SK-N-MC (cell line): Measurements from ENCODE around the gene TUBB6.

Experiments used
- DNase-seq: peaks from one replicate; pipeline ENCODE4 v3.0.0-alpha.2; 2011; ENCODE audit warnings: low read depth, low spot score
- H3K27ac ChIP-seq: fragments of 200-600 bp; sonication (generic); 2 replicates; pipeline ENCODE4 v1.5.1; 2016; ENCODE audit warnings: mixed run types
- H3K36me3 ChIP-seq: fragments of 200-600 bp; sonication (generic); 2 replicates; pipeline ENCODE4 v1.6.1; 2017; ENCODE audit warnings: antibody characterized with exemption, low read length, mixed read lengths; ENCODE audit not compliant: insufficient read depth
- H3K4me3 ChIP-seq: fragments of 200-600 bp; sonication (generic); 2 replicates; pipeline ENCODE4 v1.5.1; 2016
- H3K9ac ChIP-seq: fragments of 200-600 bp; sonication (generic); 2 replicates; pipeline ENCODE4 v1.8.0; 2017; ENCODE audit warnings: mixed run types, mixed read lengths; ENCODE audit not compliant: insufficient read length
- H3K9me3 ChIP-seq: fragments of 200-600 bp; sonication (generic); 2 replicates; pipeline ENCODE4 v1.6.1; 2017; ENCODE audit warnings: low read depth, mild to moderate bottlenecking, antibody characterized with exemption, low read length, moderate library complexity, mixed read lengths
- EZH2 ChIP-seq: fragments of 200-600 bp; sonication (generic); IDR thresholded peaks from one replicate; pipeline ENCODE4 v1.6.1; 2017; ENCODE audit warnings: antibody characterized with exemption
- FOXP2 ChIP-seq: optimal IDR thresholded peaks from 2 replicates; pipeline ENCODE3; 2011; ENCODE audit warnings: mild to moderate bottlenecking, moderate library complexity; ENCODE audit not compliant: insufficient read depth; ENCODE audit errors: extremely low read length, control extremely low read depth
- POLR2AphosphoS5 ChIP-seq: IDR thresholded peaks from 2 replicates; pipeline ENCODE4 v1.6.1; 2012; ENCODE audit warnings: mild to moderate bottlenecking, low read depth, low read length, borderline replicate concordance

TUBB6 gene

GRCh38 chr18:12327510-12328178 lies 19.6 kb downstream of the TUBB6 start:
- H3K36me3 ChIP-seq = peaks cover 60% of the 10 kb centered on the region
- TF ChIP-seq EZH2 (no peak), POLR2AphosphoS5 (0 out of 2 replicates have a peak, but pooled peaks have one; percentile 10), FOXP2 (no peak)
- no peaks in the 10 kb centered on the region for H3K9me3 ChIP-seq
- peak overlapping the region; percentile 64; the same call in 1 of the 2 replicates for H3K27ac ChIP-seq
- no peak overlapping the region for H3K4me3 ChIP-seq
- no peak for DNase-seq
- H3K9ac ChIP-seq = no peak overlapping the region

GRCh38 chr18:12328179-12328823 lies 20.3 kb downstream of the TUBB6 start:
- no peak for DNase-seq
- H3K36me3 ChIP-seq = peaks cover 53% of the 10 kb centered on the region
- peak overlapping the region; percentile 64; the same call in 1 of the 2 replicates for H3K27ac ChIP-seq
- TF ChIP-seq POLR2AphosphoS5 (no peak), FOXP2 (no peak), EZH2 (no peak)
- no peak overlapping the region for H3K9ac ChIP-seq
- H3K9me3 ChIP-seq = no peaks in the 10 kb centered on the region
- H3K4me3 ChIP-seq = no peak overlapping the region

GRCh38 chr18:12329125-12329698 lies 21.2 kb downstream of the TUBB6 start:
- Histone ChIP-seq H3K9me3 (no peaks in the 10 kb centered on the region), H3K4me3 (no peak overlapping the region), H3K9ac (no peak overlapping the region), H3K27ac (peak overlapping the region; percentile 64; the same call in 1 of the 2 replicates), H3K36me3 (peaks cover 55% of the 10 kb centered on the region)
- TF ChIP-seq POLR2AphosphoS5 = no peak
- no peak for TF ChIP-seq FOXP2
- TF ChIP-seq EZH2 = no peak
- DNase-seq = no peak

DNA sequence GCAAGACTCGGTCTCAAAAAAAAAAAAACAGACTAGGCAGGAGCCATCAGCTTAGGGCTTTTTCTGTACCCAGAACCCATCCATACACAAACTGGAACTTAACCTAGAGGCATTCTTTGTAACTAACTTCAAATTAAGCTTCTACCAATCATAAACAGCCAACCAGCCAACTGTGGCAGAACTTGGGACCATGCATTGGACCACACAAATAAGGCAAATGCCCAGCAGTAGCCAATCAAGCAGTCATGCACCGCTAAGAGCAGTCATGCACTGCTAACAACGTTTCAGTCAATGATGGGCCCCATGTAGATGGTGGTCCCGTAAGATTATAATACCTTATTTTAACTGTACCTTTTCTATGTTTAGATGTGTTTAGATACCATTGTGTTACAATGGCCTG lies 22.7 kb downstream of the TUBB6 start:
- no peak for TF ChIP-seq FOXP2
- no peak for TF ChIP-seq EZH2
- no peak for TF ChIP-seq POLR2AphosphoS5
- Histone ChIP-seq H3K4me3 (no peak overlapping the region), H3K9me3 (no peaks in the 10 kb centered on the region), H3K9ac (no peak overlapping the region), H3K36me3 (peaks cover 49% of the 10 kb centered on the region), H3K27ac (no peak overlapping the region)
- DNase-seq = no peak

- Histone ChIP-seq H3K9ac (no peak overlapping the region), H3K4me3 (no peak overlapping the region), H3K27ac (no peak overlapping the region), H3K9me3 (no peaks in the 10 kb centered on the region), H3K36me3 (peaks cover 44% of the 10 kb centered on the region)
- TF ChIP-seq FOXP2 (no peak), POLR2AphosphoS5 (no peak), EZH2 (no peak)
- no peak for DNase-seq
Observed at GRCh38 chr18:12333506-12334290, 25.7 kb downstream of the TUBB6 start.

DNA sequence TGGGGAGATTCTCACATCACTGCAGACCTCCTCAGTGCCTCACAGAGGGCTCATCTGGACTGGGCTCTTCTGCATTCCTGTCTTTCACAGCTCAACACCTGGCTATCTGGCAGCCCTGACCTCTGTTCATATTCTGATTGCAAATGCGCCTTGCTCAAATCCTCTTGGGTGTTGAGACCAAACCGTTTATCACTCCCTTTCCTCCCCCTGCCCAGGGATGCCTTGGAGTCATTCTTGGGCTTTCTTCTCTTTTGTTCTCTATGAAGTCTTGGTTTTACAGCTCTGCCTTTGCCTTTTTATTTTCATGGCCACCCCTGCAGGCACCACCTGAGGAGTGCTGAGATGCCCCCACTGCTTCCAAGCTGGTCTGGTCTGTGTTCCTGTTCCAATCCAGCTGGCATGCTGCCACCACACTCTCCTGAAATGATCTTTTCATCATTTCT lies 26.3 kb downstream of the TUBB6 start:
- H3K36me3 ChIP-seq = peaks cover 38% of the 10 kb centered on the region
- TF ChIP-seq EZH2 = no peak
- TF ChIP-seq FOXP2 = no peak
- no peak for TF ChIP-seq POLR2AphosphoS5
- no peak overlapping the region for H3K4me3 ChIP-seq

DNA sequence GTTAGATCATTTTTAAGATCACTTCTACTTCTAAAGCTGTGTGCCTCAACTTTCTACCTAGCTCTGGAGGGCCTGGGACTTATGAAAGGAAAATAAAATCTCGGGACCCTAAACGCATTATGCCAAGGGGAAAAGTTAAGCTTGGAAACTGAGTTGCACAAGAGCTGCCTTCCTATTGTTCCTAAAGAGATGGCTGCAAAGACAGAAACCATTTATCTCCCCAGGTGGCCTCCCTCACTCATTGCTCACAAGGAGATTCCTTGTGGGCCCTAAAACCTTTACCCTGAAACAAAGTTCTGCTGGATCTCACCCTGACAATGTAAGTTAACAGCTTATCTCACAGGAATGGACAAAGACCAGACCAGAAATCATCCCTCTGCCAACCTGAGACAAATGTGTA lies 26.8 kb downstream of the TUBB6 start:
- Histone ChIP-seq H3K36me3 (peaks cover 38% of the 10 kb centered on the region), H3K27ac (peak overlapping the region; percentile 73), H3K9ac (peak overlapping the region; percentile 10), H3K4me3 (no peak overlapping the region), H3K9me3 (no peaks in the 10 kb centered on the region)
- no peak for DNase-seq
- TF ChIP-seq EZH2 (no peak), FOXP2 (no peak), POLR2AphosphoS5 (no peak)

More for the DNA sequence above, 26.3 kb downstream of the TUBB6 start:
- no peak overlapping the region for H3K9ac ChIP-seq
- no peak for DNase-seq
- H3K27ac ChIP-seq = peak overlapping the region; percentile 73
- no peaks in the 10 kb centered on the region for H3K9me3 ChIP-seq

DNA sequence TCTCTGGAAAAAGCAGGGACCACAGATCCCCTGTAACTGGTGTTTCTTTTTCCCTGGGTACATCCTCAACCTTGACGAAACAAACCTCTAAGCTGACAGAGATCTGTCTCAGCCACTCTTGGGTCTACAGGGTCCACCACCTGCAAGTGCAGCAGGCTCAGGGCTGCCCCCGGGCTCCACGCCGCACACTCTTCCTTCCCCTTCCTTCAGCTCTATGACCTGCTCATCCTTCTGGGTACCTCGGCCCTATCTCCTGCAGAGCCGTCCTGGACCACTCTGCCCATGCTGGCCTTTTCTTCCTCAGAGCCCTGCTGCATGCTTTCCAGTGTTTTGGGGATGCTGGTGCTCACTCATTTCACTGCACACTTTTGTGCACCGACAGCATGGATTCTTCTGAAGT lies 27.5 kb downstream of the TUBB6 start:
- Histone ChIP-seq H3K27ac (no peak overlapping the region), H3K9me3 (no peaks in the 10 kb centered on the region), H3K4me3 (no peak overlapping the region), H3K36me3 (peaks cover 43% of the 10 kb centered on the region), H3K9ac (no peak overlapping the region)
- no peak for DNase-seq
- TF ChIP-seq FOXP2 = no peak
- TF ChIP-seq POLR2AphosphoS5 = no peak
- no peak for TF ChIP-seq EZH2
